Esophagus muscularis mucosa (tissue), 4 donors: Measurements from ENCODE around the gene ROBO1.

Experiments
- CTCF ChIP-seq, 3 experiments: fragments of 200-600 bp in 2 of 3; fragments of 450-650 bp in 1 of 3; sonication (generic) in 2 of 3; IDR thresholded peaks; one replicate each; pipeline ENCODE4 v1.5.1; 2017 to 2019; ENCODE audit warnings: antibody characterized with exemption in 3 of 3, mild to moderate bottlenecking in 2 of 3, moderate library complexity in 1 of 3
- EP300 ChIP-seq: sonication (generic); formaldehyde crosslinking; IDR thresholded peaks from one replicate; pipeline ENCODE4 v1.6.1; 2017; ENCODE audit warnings: antibody characterized with exemption
- POLR2A ChIP-seq: fragments of 450-650 bp; IDR thresholded peaks from one replicate; pipeline ENCODE4 v1.6.1; 2017; ENCODE audit warnings: antibody characterized with exemption, moderate library complexity, mild to moderate bottlenecking, low read depth
- POLR2AphosphoS5 ChIP-seq, 2 donors: sonication (generic); formaldehyde crosslinking; IDR thresholded peaks; one replicate each; pipeline ENCODE4 v1.6.1; 2017; ENCODE audit warnings: antibody characterized with exemption in 2 of 2

GRCh38 chr3:78863306-78864203 lies 904.2 kb downstream of the ROBO1 start:
- TF ChIP-seq POLR2A (no peak), CTCF (IDR thresholded peaks at IDR 0.05) (no peak), POLR2AphosphoS5 (IDR thresholded peaks at IDR 0.05) (no peak), EP300 (no peak)
